GM23248 (cell line): ENCODE measurements around the gene USP25. TPM values are rescaled to one million over a fixed set of nuclear protein-coding genes. Genes with fewer than 3 reads are reported as not detected.

Source experiments
- DNase-seq: peaks from one replicate; pipeline ENCODE4 v3.0.0-alpha.2; 2015
- H2AFZ ChIP-seq: fragments of 200-600 bp; sonication (generic); 2 replicates; pipeline ENCODE4 v1.6.1; 2016; ENCODE audit warnings: antibody characterized with exemption
- H3F3A ChIP-seq: fragments of 200-600 bp; sonication (generic); 2 replicates; pipeline ENCODE4 v1.6.1; 2016; ENCODE audit warnings: mild to moderate bottlenecking, antibody characterized with exemption, mixed run types; ENCODE audit not compliant: insufficient read depth
- H3K27ac ChIP-seq: fragments of 200-600 bp; sonication (generic); 2 replicates; pipeline ENCODE4 v1.5.1; 2016; ENCODE audit warnings: mild to moderate bottlenecking
- H3K27me3 ChIP-seq: fragments of 200-600 bp; sonication (generic); replicated peaks from 2 replicates; pipeline ENCODE4 v1.6.1; 2016; ENCODE audit warnings: mild to moderate bottlenecking; ENCODE audit not compliant: insufficient read depth
- H3K36me3 ChIP-seq: fragments of 200-600 bp; sonication (generic); 2 replicates; pipeline ENCODE4 v1.6.1; 2016; ENCODE audit warnings: low read depth, mild to moderate bottlenecking
- H3K4me1 ChIP-seq: fragments of 200-600 bp; sonication (generic); 2 replicates; pipeline ENCODE4 v1.6.1; 2016; ENCODE audit warnings: mild to moderate bottlenecking; ENCODE audit not compliant: insufficient read depth
- H3K4me2 ChIP-seq: fragments of 200-600 bp; sonication (generic); one replicate; pipeline ENCODE4 v1.6.1; 2016; ENCODE audit warnings: mild to moderate bottlenecking; ENCODE audit not compliant: unreplicated experiment
- H3K4me3 ChIP-seq: fragments of 200-600 bp; sonication (generic); 2 replicates; pipeline ENCODE4 v1.5.1; 2016; ENCODE audit warnings: mild to moderate bottlenecking
- H3K79me2 ChIP-seq: fragments of 200-600 bp; sonication (generic); 2 replicates; pipeline ENCODE4 v1.6.1; 2016; ENCODE audit warnings: mild to moderate bottlenecking; ENCODE audit not compliant: insufficient read depth
- H3K9ac ChIP-seq: fragments of 200-600 bp; sonication (generic); 2 replicates; pipeline ENCODE4 v1.6.1; 2016; ENCODE audit warnings: mild to moderate bottlenecking
- H3K9me2 ChIP-seq: fragments of 200-600 bp; sonication (generic); 2 replicates; pipeline ENCODE4 v1.6.1; 2016; ENCODE audit warnings: mixed run types, mild to moderate bottlenecking, moderate library complexity; ENCODE audit not compliant: insufficient read depth
- H3K9me3 ChIP-seq: fragments of 200-600 bp; sonication (generic); one replicate; pipeline ENCODE4 v1.6.1; 2017; ENCODE audit warnings: low read depth
- H4K20me1 ChIP-seq: fragments of 200-600 bp; sonication (generic); 2 replicates; pipeline ENCODE4 v1.6.0; 2016; ENCODE audit not compliant: insufficient read depth
- EZH2 ChIP-seq: fragments of 200-600 bp; sonication (generic); IDR thresholded peaks from 2 replicates; pipeline ENCODE4 v1.6.1; 2018; ENCODE audit warnings: antibody characterized with exemption, mild to moderate bottlenecking; ENCODE audit not compliant: insufficient read depth, poor library complexity, severe bottlenecking
- EZH2phosphoT487 ChIP-seq: fragments of 200-600 bp; sonication (generic); IDR thresholded peaks from 2 replicates; pipeline ENCODE4 v1.6.1; 2018; ENCODE audit warnings: antibody characterized with exemption, moderate library complexity, mild to moderate bottlenecking, low read depth; ENCODE audit not compliant: insufficient read depth
- WGBS, 2 experiments: methylation state at CpG; one replicate each; pipeline ENCODE4 v1.1.6; 2015 to 2017; ENCODE audit warnings: low lambda C conversion rate in 2 of 2, low coverage in 1 of 2; ENCODE audit errors: missing lambda C conversion rate in 2 of 2; 5-methylcytosine and 5-hydroxymethylcytosine counted together
- in situ Hi-C: fragments of 300-500 bp; cut with MboI; formaldehyde crosslinking; loops from 2 replicates; pipeline ENCODE4 v1.15.0; 2020
- polyA plus RNA-seq: library from polyadenylated mRNA; unstranded; fragments of >200 nt; fragmentation: Nextera tagmentation; extraction: Ambion mirVana; gene quantifications from 2 replicates; pipeline ENCODE4 v1.2.1, GENCODE V29; 2016
- total RNA-seq: library from RNA; depleted of rRNA; stranded (reverse); fragments of >200 nt; shearing (Covaris generic); gene quantifications from 2 replicates; pipeline ENCODE4 v1.2.3, GENCODE V29; 2014

The USP25 gene
- total and polyA plus RNA-seq, 2 experiments from 2014 or later, result 5.8 to 41.5 TPM

DNA sequence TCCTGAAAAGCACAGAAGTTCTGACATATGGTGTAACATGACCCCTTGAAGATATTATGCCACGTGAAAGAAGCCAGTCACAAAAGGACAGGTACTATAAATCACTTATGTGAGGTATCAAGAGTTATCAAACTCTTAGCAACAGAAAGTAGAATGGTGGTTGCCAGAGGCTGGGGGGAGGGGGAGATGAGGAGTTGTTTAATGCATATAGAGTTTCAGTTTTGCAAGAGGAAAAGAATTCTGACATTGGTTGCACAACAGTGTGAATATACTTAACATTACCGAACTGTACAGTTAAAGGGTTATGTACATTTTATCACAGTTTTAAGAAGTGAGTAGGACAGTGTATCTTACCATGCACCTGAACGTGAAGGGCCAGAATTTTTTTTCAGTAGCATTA lies 80.0 kb downstream of the USP25 start:
- Histone ChIP-seq H3K36me3 (no peaks in the 10 kb centered on the region), H4K20me1 (no peaks in the 10 kb centered on the region), H3K4me3 (no peak overlapping the region), H3K9me2 (no peaks in the 10 kb centered on the region), H3K27ac (no peak overlapping the region), H2AFZ (no peak overlapping the region), H3K27me3 (no peaks in the 10 kb centered on the region), H3K4me2 (no peak overlapping the region), H3K4me1 (peaks cover 17% of the 10 kb centered on the region; the same call in 1 of the 2 replicates), H3K79me2 (0 out of 2 replicates have a peak, but pooled peaks cover 8% of the 10 kb centered on the region), H3K9ac (no peak overlapping the region), H3F3A (no peaks in the 10 kb centered on the region), H3K9me3 (no peaks in the 10 kb centered on the region)
- in situ Hi-C loops, result loop anchor here (25.0 kb wide), 1 partner anchor 1423 kb away; the partner anchor contains the start of gene HSPA13
- DNase-seq, result peak; percentile 4
- TF ChIP-seq EZH2phosphoT487 (no peak), EZH2 (no peak)
- WGBS, 2 experiments, result 66 to 67% methylated on average over 3 of the region's 3 CpGs

DNA sequence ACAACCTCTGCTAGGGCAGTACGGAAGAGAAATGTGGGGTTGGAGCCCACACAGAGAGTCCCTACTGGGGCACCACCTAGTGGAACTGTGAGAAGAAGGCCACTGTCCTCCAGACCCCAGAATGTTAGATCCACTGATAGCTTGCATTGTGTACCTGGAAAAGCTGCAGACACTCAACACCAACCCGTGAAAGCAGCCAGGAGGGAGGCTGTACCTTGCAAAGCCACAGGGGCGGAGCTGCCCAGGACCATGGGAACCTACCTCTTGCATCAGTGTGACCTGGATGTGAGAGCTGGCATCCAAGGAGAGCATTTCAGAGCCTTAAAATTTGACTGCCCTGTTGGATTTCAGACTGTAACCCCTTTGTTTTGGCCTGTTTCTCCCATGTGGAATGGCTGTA lies 85.5 kb downstream of the USP25 start:
- Histone ChIP-seq H4K20me1 (no peaks in the 10 kb centered on the region), H2AFZ (no peak overlapping the region), H3K36me3 (no peaks in the 10 kb centered on the region; the same call in 1 of the 2 replicates), H3K27me3 (no peaks in the 10 kb centered on the region), H3K79me2 (0 out of 2 replicates have a peak, but pooled peaks cover 8% of the 10 kb centered on the region), H3K9me3 (no peaks in the 10 kb centered on the region), H3K4me1 (peaks cover 7% of the 10 kb centered on the region), H3K9ac (no peak overlapping the region), H3K9me2 (no peaks in the 10 kb centered on the region), H3K27ac (no peak overlapping the region), H3F3A (no peaks in the 10 kb centered on the region), H3K4me3 (no peak overlapping the region), H3K4me2 (no peak overlapping the region)
- DNase-seq, result no peak
- 94 to 100% methylated on average over 3 of the region's 3 CpGs for WGBS, 2 experiments
- TF ChIP-seq EZH2phosphoT487 (no peak), EZH2 (no peak)
- in situ Hi-C loops, result loop anchor here (25.0 kb wide), 1 partner anchor 1428 kb away; the partner anchor contains the start of gene HSPA13

DNA sequence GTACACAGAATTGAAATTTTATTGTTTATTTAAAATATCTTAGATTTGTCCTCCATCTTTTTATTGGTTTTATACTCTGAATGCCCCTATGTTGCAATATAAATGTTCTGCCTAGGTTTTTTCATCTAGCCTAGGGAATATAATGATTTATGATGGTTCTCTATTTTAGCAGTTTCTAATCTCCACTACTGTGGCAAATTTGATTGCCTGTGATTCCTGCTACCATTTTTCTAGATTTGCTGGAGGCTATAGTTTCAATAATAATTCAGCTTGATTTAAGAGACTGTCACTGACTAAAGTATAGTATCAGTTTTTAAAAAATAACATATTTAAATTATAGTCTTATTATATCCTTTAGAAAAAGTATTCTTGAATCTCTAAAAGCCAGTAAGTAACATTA lies 90.5 kb downstream of the USP25 start:
- Histone ChIP-seq H3K9me2 (no peaks in the 10 kb centered on the region), H3K4me2 (peak overlapping the region; percentile 32), H3K79me2 (no peaks in the 10 kb centered on the region)

DNA sequence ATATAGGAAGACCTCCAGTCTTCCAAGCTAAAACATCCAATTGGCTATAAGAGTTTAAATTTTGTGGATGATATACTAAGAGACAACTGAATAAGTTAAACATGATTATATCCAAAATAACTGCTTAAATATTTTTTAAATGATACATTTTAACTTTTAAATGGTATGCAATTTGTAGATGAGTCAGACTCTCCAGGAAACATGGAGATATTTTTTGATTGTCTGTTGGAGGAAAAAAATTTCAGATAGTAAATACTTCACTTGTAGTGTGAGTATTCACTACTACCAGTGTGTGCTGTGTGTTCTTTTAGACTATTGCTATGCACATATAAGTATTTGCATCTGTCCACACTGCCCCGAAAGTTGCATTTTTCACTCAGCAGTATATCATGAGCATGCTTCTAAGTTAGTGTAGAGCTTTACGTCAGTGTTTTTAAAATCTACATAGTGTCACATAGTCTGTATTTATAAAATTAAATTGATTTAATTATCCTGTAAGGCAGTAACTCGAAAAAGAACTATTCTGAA lies 91.1 kb downstream of the USP25 start:
- Histone ChIP-seq H3K27ac (no peak overlapping the region), H4K20me1 (no peaks in the 10 kb centered on the region), H2AFZ (no peak overlapping the region), H3K27me3 (no peaks in the 10 kb centered on the region), H3K79me2 (no peaks in the 10 kb centered on the region), H3F3A (peaks cover 8% of the 10 kb centered on the region; the same call in 1 of the 2 replicates), H3K4me3 (no peak overlapping the region), H3K9me3 (no peaks in the 10 kb centered on the region), H3K9ac (no peak overlapping the region), H3K36me3 (peaks cover 5% of the 10 kb centered on the region), H3K9me2 (no peaks in the 10 kb centered on the region), H3K4me1 (peaks cover 18% of the 10 kb centered on the region), H3K4me2 (peak overlapping the region; percentile 32)
- DNase-seq, result peak; percentile 39
- TF ChIP-seq EZH2phosphoT487, result no peak
- TF ChIP-seq EZH2, result no peak
- in situ Hi-C loops, result loop anchor here (25.0 kb wide), 1 partner anchor 1434 kb away; the partner anchor contains the start of gene HSPA13
- 96 to 100% methylated on average over 3 of the region's 3 CpGs for WGBS, 2 experiments

More for the DNA sequence above, 90.5 kb downstream of the USP25 start:
- no peak overlapping the region for H2AFZ ChIP-seq
- in situ Hi-C loops, result loop anchor here (25.0 kb wide), 1 partner anchor 1433 kb away; the partner anchor contains the start of gene HSPA13
- H3K4me1 ChIP-seq, result peaks cover 18% of the 10 kb centered on the region
- no peak for DNase-seq
- no peak overlapping the region for H3K27ac ChIP-seq
- H3K9me3 ChIP-seq, result no peaks in the 10 kb centered on the region
- no peak overlapping the region for H3K9ac ChIP-seq
- H3K27me3 ChIP-seq, result no peaks in the 10 kb centered on the region
- H3K4me3 ChIP-seq, result no peak overlapping the region
- peaks cover 5% of the 10 kb centered on the region for H3K36me3 ChIP-seq
- TF ChIP-seq EZH2phosphoT487 (no peak), EZH2 (no peak)
- no peaks in the 10 kb centered on the region for H4K20me1 ChIP-seq
- peaks cover 8% of the 10 kb centered on the region; the same call in 1 of the 2 replicates for H3F3A ChIP-seq
